Panc1 (cell line): ENCODE measurements around the gene POLN.

ENCODE experiments used
- POLR2AphosphoS5 ChIP-seq: IDR thresholded peaks from 2 replicates; pipeline ENCODE4 v1.6.1; 2012; ENCODE audit warnings: mild to moderate bottlenecking, low read depth, low read length, moderate library complexity
- TF ChIP-seq, protein P1 (sequence below): fragments of 450-650 bp; IDR thresholded peaks from 2 replicates; pipeline ENCODE4 v1.5.1; 2017; ENCODE audit warnings: mild to moderate bottlenecking
- TF ChIP-seq, protein P2 (sequence below), 2 experiments: IDR thresholded peaks; 2 replicates each; pipeline ENCODE4 v1.6.1; 2011 to 2012; ENCODE audit warnings: low read depth in 2 of 2, control low read depth in 1 of 2, low read length in 1 of 2, mild to moderate bottlenecking in 1 of 2, moderate library complexity in 1 of 2; ENCODE audit not compliant: insufficient read depth in 1 of 2

DNA sequence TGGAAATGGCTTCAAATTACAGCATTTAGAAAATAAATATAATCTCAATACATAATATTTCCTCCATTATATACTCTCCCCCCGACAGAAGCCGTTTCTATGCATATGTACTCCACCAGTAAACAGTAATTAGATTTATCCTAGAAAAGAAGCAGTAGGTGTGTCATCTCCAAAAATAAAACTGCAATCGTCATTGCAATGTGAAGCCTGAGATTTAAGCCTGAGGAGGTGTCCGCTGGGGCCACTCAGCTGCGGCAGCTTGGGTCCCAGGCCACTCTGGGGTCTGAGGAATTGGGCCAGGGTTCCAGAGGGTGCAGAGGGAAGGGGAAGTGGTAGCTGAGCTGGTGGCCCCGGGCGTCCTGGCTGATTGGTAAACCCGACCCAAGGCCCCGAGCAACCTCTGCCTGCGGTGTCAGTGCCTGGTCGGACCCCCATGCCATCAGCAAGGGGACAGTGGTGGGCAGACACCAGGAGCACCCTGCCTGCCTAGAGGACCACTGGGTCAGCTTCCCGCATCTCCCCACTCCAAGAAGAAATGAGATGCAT lies 27.8 kb upstream of the POLN start:
- TF ChIP-seq, protein P1, sequence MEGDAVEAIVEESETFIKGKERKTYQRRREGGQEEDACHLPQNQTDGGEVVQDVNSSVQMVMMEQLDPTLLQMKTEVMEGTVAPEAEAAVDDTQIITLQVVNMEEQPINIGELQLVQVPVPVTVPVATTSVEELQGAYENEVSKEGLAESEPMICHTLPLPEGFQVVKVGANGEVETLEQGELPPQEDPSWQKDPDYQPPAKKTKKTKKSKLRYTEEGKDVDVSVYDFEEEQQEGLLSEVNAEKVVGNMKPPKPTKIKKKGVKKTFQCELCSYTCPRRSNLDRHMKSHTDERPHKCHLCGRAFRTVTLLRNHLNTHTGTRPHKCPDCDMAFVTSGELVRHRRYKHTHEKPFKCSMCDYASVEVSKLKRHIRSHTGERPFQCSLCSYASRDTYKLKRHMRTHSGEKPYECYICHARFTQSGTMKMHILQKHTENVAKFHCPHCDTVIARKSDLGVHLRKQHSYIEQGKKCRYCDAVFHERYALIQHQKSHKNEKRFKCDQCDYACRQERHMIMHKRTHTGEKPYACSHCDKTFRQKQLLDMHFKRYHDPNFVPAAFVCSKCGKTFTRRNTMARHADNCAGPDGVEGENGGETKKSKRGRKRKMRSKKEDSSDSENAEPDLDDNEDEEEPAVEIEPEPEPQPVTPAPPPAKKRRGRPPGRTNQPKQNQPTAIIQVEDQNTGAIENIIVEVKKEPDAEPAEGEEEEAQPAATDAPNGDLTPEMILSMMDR, result no peak
- no peak for TF ChIP-seq POLR2AphosphoS5
- TF ChIP-seq, protein P2, sequence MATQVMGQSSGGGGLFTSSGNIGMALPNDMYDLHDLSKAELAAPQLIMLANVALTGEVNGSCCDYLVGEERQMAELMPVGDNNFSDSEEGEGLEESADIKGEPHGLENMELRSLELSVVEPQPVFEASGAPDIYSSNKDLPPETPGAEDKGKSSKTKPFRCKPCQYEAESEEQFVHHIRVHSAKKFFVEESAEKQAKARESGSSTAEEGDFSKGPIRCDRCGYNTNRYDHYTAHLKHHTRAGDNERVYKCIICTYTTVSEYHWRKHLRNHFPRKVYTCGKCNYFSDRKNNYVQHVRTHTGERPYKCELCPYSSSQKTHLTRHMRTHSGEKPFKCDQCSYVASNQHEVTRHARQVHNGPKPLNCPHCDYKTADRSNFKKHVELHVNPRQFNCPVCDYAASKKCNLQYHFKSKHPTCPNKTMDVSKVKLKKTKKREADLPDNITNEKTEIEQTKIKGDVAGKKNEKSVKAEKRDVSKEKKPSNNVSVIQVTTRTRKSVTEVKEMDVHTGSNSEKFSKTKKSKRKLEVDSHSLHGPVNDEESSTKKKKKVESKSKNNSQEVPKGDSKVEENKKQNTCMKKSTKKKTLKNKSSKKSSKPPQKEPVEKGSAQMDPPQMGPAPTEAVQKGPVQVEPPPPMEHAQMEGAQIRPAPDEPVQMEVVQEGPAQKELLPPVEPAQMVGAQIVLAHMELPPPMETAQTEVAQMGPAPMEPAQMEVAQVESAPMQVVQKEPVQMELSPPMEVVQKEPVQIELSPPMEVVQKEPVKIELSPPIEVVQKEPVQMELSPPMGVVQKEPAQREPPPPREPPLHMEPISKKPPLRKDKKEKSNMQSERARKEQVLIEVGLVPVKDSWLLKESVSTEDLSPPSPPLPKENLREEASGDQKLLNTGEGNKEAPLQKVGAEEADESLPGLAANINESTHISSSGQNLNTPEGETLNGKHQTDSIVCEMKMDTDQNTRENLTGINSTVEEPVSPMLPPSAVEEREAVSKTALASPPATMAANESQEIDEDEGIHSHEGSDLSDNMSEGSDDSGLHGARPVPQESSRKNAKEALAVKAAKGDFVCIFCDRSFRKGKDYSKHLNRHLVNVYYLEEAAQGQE (IDR thresholded peaks at IDR 0.05; ENCODE audit: insufficient read depth in 1 of 2, low read depth in 2 of 2, low read length in 1 of 2), result no peak
